Activated CD4-positive, alpha-beta T cell treated with anti-CD3 and anti-CD28 coated beads, Interleukin-2, amount 50 U/mL, for 16 hours (primary cell): ENCODE results near the gene ACADM.
"Not testable (repeated sequence)": the region's sequence is repeated elsewhere in the genome, so short reads cannot be mapped to it uniquely, and the experiment has no call there.

Source experiments
- DNase-seq: peaks from one replicate; pipeline ENCODE4 v3.0.0-alpha.2; 2020

ACADM gene

DNA sequence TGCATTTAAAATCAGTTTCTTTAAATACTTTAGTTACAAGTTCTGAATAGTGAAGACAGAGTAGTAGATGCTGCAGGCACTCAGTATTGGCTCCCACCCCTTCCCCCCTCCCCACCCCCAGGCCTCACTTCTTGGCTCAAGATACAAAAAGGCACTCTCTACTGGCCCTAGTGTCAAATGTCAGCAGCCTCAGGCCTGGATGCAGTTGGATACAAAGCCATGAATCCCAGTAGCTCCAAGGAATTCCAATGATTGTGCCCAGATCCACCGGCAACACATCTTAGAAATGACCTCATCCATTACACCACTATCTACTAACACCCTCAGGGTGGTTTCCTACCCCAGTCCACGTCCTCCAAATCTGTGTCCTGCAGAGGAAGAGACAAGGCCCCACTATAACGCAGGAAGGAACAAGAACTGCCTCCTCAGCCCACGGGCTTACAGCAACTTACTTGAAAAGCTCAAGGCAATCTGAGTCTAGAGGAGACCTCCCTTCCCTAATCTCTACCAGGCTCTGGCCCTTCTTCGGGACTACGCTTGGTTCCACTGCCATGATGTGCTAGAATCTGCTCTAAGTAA, 17.6 kb downstream of the ACADM start:
- DNase-seq: no peak

DNA sequence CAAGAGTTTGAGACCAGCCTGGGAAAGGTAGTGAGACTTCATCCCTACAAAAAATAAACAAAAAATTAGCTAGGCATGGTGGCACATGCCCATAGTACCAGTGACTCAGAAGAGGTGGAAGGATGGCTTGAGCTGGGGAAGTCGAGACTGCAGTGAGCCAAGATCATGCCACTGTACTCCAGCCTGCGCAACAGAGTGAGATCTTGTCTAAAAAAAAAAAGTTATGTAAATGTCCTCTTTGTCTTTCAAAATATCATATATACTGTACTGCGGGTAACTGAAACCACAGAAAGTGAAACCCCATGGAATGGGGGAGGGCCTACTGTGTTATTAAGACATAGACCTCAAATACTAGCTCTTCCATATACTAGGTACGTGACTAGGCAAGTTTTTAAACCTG, 20.8 kb downstream of the ACADM start:
- DNase-seq: peak; percentile 12

DNA sequence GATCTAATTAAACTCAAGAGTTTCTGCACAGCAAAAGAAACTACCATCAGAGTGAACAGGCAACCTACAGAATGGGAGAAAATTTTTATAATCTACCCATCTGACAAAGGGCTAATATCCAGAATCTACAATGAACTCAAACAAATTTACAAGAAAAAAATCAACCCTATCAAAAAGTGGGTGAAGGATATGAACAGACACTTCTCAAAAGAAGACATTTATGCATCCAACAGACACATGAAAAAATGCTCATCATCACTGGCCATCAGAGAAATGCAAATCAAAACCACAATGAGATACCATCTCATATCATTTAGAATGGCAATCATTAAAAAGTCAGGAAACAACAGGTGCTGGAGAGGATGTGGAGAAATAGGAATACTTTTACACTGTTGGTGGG, 32.7 kb downstream of the ACADM start:
- not testable (repeated sequence) for DNase-seq

DNA sequence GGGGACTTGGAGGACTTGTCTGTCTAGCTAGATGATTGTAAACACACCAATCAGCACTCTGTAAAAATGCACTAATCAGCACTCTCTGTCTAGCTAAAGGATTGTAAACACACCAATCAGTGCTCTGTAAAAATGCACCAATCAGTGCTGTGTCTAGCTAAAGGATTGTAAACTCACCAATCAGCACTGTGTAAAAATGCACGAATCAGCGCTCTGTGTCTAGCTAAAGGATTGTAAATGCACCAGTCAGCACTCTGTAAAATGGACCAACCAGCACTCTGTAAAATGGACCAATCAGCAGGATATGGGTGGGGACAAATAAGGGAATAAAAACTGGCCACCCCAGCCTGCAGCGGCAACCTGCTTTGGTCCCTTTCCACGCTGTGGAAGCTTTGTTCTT, 34.0 kb downstream of the ACADM start:
- DNase-seq: not testable (repeated sequence)

DNA sequence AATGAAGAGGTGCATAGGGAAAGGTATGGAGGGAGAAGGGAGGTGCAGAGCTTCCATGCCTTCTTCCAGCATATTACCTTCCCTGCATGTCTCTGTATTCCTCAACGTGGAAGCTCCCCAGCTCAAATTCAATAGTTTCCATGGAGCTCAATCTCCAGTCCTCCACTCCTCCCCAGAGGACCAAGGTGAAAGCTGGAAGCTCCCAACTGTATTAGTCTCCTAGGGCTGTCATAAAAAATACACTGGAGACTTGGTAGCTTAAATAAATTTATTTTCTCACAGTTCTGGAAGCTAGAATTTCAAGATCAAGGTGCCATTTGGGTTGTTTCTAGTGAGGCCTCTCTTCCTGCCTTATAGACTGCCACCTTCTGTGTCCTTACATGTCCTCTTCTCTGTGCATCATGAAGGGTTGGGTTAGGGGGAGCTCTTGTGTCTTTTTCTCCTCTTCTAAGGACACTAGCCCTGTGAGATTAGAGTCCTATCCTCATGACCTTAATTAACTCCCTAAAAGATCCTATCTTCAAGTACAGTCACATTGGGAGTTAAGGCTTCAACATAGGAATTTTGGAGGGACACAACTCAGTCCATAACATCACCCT, 39.6 kb downstream of the ACADM start:
- no peak for DNase-seq

DNA sequence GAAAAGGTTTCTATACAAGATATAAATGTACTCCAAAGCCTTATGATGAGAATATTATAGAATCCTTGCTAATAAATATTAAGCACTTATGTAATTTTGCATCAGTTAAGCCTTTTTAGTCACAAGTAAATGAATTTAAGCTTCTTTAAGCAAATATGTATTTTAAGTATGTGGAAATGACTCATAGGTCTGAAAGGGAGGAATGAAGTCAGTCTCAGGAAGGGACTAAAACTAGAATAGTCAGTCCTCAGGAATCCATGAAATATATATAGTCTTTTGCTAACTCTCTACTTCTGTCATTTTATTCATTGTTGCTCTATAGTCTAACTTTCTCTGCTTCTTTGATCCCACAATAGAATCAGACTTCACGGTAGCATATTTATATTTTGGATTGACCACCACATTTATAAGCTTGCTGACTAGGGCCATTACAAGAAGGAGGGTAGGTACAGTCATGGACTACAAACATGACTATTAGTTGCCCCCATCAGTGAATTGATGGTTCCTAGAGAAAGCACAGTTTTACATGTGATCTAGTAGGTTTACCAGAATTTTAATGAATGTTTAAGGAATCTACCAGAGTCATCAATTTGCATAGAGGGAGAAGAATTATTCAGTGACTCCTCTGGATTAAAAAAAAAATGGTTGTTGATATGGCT, 41.3 kb downstream of the ACADM start:
- DNase-seq: no peak

DNA sequence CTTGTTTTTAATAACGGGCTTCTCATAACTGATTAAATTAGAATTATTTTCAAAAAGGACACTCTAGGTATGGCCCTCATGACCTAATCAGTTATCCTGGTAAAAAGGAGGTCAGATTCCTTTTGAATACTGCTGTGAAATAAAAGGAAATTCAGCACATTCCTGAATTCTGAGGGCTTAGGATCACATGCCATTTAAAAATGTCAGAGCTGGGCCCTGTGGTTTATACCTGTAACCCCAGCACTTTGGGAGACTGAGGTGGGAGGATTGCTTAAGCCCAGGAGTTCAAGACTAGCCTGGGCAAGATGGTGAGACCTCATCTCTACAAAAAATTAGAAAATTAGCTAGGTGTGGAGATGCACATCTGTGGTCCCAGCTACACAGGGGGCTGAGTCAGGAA, 43.5 kb downstream of the ACADM start:
- no peak for DNase-seq

DNA sequence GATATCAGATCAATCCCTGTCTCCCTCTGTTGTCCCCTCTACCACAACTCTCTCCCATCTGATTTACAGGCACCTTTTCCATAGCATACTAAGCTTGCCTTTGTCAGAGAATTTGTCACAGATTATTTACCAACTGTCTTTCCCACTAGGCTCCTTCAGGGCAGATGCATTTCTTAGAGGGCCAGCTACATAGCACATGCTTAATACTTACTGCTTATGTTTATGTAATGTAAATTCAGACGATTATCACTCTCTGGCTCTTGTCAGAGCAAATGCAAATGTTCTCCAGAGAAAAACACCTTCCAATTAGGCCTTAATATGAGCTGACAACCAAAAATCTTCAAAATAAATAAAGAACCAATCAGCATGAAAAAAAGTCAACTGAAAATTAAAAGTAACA, 46.3 kb downstream of the ACADM start:
- no peak for DNase-seq

DNA sequence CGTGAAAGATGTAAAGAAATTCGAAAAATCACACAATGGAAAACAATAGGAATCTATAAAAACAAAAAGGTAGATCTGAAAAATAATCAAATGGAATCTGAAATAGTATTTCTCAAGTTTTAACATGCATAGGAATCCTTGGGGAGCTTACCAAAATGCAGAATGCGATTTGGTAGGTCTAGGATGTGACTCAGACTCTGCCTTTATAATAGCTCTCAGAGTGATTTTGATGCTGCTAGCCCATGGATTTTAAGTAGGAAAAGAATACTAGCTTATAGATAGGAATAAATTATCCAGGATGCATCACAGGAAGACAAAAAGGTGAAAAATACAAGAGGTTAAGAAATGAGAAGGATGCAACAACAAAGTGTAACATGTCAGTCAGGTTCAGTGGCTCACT, 47.5 kb downstream of the ACADM start:
- no peak for DNase-seq

DNA sequence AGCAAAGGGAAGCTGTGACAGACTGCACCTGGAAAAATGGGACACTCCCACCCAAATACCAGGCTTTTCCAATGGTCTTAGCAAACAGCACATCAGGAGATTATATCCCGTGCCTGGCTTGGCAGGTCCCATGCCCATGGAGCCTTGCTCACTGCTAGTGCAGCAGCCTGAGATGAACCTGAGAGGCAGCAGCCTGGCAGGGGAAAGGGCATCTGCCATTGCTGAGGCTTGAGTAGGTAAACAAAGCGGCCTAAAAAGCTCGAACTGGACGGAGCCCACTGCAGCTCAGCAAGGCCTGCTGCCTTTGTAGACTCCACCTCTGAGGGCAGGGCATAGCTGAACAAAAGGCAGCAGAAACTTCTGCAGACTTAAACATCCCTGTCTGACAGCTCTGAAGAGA, 53.3 kb downstream of the ACADM start:
- not testable (repeated sequence) for DNase-seq

DNA sequence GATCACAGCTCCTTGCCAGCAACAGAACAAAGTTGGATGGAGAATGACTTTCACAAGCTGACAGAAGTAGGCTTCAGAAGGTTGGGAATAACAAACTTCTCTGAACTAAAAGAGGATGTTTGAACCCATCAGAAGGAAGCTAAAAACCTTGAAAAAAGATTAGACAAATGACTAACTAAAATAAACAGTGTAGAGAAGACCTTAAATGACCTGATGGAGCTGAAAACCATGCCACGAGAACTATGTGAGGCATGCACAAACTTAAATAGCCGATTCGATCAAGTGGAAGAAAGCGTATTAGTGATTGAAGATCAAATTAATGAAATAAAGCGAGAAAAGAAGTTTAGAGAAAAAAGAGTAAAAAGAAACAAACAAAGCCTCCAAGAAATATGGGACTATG, 54.2 kb downstream of the ACADM start:
- DNase-seq: not testable (repeated sequence)

DNA sequence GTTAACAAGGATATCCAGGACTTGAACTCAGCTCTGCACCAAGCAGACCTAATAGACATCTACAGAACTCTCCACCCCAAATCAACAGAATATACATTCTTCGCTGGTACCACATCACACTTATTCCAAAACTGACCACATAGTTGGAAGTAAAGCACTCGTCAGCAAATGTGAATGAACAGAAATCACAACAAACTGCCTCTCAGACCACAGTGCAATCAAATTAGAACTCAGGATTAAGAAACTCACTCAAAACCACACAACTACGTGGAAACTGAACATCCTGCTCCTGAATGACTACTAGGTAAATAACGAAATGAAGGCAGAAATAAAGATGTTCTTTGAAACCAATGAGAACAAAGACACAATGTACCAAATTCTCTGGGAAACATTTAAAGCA, 55.7 kb downstream of the ACADM start:
- DNase-seq: peak; percentile 51

DNA sequence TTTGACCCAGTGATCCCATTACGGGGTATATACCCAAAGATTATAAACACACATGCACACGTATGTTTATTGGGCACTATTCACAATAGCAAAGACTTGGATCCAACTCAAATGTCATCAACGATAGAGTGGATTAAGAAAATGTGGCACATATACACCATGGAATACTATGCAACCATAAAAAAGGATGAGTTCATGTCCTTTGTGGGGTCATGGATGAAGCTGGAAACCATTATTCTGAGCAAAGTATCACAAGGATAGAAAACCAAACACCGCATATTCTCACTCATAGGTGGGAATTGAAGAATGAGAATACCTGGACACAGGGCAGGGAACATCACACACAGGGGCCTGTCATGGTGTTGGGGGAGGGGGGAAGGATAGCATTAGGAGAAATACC, 59.4 kb downstream of the ACADM start:
- not testable (repeated sequence) for DNase-seq

DNA sequence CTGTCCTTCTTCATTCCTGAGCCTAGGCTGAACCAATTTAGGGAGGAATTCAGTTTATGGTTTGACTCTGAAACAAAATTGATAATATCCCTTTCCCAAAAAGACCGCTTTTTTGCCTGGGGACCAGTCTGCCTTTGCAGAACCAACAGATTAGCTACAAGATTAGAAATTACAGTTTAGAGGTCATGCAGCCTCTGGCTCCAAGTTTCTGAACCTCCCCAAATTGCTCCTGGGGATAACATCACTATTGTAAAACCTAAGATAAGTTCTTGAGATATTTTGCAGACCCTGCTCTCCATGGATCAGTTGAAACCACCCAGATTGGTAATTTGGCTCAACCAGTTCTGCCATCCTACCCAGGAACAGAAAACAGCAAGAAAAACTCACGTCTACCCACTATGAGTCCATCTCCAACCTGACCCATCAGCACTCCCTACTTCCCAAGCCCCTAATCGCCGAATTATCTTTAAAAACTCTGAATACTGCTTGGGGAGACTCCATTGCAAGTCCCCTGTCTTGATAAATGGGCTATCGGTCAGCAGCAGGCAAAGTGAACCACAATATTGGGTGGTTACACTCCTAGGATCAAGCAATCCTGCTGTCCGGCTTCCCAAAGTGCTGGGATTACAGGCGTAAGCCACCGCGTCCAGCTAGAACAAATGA, 60.9 kb downstream of the ACADM start:
- DNase-seq: no peak

DNA sequence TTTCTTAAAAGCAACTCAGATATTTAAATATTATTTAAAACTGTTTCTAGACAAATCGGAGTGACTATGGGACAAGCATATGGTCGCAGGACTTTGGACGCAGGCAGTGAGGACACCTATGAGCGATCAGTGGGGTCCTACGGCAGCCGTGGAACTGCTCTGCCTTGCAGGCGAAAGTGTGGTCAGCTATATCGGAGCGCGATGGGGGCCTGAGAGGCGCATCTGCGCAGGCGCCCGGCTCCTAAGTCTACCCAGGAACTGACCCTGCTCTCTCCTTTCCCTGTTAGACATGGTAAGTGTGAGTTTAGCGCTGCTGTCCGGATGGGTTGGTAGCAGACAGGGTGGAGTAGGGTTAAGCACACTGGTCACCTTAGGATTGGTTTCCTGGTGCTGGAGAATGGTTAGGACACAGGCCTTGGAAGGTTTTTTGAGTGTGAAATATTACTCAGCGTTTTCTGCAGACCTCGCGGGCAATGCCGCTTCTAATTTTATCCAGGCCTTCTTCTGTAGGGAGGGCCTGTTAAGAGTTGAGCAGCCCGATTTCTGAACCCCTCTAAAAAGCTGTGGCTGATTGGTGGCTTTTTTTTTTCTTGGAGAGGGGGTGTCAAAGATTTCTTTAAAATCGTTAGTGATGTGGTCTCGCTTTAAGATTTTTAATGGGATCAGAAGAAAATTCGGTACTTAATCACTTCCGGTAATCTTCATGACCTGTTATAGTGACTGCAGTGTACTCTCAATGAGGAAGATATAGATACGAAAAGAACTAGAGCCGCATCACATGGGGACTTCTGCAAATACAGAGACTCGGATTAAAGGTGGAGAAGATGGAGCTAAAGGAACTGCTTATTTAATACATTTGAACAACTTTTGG, 61.7 kb downstream of the ACADM start, which contains the start of gene RABGGTB:
Gene RABGGTB (plus strand): TSS at position 274 of the 871 bp plus-strand sequence. CDS start 16 bp downstream, at position 290.
- peak; percentile 97 for DNase-seq

DNA sequence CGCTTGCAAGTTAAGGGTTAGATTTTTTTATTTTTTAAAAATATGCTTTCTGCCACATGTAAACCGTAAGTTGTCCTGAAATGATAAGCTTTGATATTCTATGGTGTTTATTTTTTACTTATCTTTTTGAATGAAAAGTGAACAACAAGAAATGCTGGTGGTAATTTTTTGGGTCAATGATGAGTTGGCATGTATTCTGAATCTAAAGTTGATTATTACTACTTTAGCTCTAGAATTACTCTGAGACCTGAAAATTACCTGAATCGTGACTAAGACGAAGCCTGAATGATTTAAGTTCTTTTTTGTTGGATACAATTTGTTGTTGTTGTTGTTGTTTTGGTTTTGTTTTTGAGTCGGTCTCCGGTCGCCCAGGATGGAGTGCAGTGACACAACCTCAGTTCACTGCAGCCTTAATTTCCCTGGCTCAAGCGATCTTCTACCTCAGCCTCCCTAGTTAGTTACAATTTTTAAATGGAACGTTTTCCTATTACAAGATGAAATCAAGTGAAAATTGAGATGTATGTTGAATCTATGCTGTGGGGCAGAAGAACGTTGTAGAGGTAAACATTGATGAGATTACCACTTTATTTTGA, 62.5 kb downstream of the ACADM start:
- DNase-seq: peak; percentile 36

DNA sequence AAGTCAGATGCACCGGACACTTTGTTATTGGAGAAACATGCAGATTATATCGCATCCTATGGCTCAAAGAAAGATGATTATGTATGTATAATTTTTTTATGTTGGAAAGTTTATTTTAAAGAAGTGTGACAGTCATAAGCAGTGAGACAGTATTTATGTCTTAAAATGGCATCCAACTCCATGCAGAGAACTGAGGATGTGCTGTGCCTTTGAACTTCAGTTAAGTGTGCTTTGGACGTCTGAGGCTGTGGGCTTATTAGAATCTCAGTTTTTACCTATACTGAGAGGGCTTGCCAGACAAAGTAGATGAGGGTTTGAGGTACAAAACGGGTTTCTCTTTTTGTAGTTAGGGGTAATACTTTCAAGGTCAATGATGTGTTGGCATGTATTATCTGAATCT, 63.0 kb downstream of the ACADM start:
- DNase-seq: peak; percentile 24

DNA sequence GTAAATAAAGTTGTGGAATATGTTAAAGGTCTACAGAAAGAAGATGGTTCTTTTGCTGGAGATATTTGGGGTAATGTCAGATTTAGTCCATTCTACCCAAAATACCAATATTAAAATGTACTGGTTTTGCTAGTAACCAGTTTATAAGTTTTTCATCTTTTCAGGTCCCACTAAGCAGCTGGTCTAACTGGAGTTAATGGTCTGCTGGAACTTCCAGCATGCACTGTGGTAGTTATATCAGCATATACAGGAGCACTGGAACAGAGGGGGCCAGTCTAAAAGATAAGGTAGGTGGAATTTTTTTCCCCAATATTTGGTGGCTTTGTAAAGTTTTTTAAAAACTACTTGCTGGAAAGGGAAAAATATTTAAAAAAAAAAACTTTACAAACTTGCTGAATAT, 65.5 kb downstream of the ACADM start:
- no peak for DNase-seq

DNA sequence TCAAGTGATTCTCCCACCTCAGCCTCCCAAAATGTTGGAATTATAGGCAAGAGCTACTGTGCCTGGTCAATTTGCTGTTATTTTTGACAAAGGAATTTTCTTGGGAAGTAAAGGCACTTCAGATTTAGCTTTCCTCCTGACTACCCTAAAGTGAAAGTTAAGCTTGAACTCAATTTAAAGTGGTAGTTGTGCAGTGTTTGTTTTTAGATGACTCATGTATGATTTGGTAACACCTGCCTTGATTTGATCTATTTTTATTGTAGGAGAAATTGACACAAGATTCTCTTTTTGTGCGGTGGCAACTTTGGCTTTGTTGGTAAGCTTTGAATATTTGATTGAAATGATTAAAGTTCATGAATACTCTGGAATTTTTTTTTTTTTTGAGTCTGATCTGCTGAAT, 66.5 kb downstream of the ACADM start:
- DNase-seq: peak; percentile 29

DNA sequence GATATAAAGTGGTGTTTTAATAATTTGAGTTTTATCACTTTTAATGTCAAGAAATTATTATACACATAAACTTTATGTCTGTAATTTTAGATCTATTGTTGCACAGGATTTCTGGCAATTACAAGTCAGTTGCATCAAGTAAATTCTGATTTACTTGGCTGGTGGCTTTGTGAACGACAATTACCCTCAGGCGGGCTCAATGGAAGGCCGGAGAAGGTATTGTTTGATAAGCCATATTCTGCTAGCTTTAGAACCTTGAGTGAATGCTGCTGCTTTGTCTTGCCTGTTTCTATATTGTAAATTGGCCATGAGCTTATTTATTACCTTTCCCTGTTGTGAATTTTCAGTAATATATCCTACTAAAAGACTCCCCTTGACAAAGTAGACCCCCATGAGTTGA, 67.6 kb downstream of the ACADM start:
- DNase-seq: no peak

DNA sequence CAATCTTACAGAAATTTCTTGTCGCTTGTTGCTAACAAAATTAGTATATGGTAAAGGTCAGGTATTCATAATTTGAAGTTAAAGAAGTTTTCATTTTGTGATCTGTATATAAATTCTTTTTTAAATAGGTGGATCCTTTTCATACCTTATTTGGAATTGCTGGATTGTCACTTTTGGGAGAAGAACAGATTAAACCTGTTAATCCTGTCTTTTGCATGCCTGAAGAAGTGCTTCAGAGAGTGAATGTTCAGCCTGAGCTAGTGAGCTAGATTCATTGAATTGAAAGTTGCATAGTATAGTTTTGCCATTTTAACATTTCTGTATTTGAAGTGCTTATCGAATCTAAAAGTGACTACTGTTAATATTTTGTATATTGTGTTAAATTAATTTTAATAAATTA, 69.9 kb downstream of the ACADM start:
- DNase-seq: no peak

DNA sequence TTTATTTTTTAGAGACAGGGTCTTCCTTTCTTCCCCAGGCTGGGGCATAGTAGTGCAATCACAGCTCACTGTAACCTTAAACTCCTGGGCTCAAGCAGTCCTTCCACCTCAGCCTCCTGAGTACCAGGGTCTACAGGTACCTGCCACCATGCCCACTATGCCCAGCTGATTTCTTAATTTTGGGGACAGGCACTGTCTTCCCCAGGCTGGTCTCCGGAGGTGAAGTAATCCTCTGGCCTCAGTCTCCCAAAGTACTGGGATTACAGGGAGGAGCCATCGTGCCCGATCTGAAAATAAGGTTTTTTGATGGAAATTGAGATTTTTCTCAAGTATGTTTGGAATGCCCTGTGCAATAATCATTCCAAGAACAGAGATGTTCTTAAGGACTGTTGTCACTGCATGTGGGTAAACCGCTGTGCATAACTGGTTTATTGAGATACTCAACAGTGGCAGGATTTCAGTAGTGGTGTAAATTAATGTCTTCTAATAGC, 71.2 kb downstream of the ACADM start:
- DNase-seq: no peak
